ENCODE data around the gene SPDYC. TPM values are rescaled to one million over a fixed set of nuclear protein-coding genes. Genes with fewer than 3 reads are reported as not detected.

The SPDYC gene
- total RNA-seq, 1 experiment from 2014 or later: 1.2 TPM

DNA sequence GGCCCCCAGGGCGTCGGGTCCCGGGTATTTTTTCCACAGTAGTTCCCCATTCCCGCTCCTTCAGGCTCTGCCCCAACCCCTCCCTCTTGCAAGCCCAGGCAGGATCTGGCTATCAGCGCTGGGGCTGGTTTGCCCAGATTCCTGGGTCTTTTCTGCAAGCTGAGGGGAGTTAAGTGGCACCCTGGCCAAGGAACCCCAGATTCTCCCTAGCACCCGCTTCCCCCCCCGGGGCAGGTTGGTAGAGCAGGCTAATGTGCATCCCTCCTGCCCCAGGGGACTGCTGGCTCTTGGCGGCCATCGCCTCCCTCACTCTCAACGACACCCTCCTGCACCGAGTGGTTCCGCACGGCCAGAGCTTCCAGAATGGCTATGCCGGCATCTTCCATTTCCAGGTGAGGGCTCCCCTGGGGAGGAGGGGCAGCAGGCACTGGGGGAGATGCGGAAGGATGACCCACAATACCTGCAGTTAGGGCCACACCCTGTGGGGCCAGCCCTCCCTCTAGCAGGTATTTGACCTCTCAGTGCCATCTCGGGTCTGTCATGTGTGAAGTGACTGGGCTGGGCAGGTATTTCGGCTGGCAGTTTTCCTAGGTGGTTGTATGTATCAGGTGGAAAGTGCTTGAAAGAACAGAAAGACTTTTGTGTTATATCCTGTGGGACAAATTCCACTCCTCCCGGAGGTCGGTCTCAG, 13.3 kb downstream of the SPDYC start:
- Histone ChIP-seq H3K4me2 (ENCODE audit: low read length) (peak overlapping the region; percentile 97), H3K36me3 (ENCODE audit: control insufficient read depth in 1 of 2, insufficient read depth in 2 of 2, low read length in 2 of 2) (peaks cover 7 to 32% of the 10 kb centered on the region in 2 experiments; a peak in 3 of 4 replicates), H3K27me3 (ENCODE audit: insufficient read depth, low read length) (no peaks in the 10 kb centered on the region), H4K20me1 (ENCODE audit: insufficient read depth) (no peaks in the 10 kb centered on the region), H3K4me1 (ENCODE audit: control insufficient read depth in 1 of 2, insufficient read depth in 2 of 2, low read length in 2 of 2) (peaks cover 23 to 35% of the 10 kb centered on the region in 2 experiments), H2AFZ (ENCODE audit: low read depth, low read length, poor library complexity, severe bottlenecking) (no peak overlapping the region), H3K79me2 (ENCODE audit: insufficient read depth, low read length) (peaks cover 58% of the 10 kb centered on the region), H3K27ac (ENCODE audit: low read depth, low read length) (peak overlapping the region; percentile 100), H3K9ac (ENCODE audit: low read length) (peak overlapping the region; percentile 97), H3K9me3 (ENCODE audit: control insufficient read depth in 1 of 2, insufficient read depth in 1 of 2, low read depth in 1 of 2, low read length in 2 of 2) (no peaks in the 10 kb centered on the region), H3K4me3 (replicated peaks in 1 of 2; ENCODE audit: low read depth in 1 of 2, low read length in 2 of 2) (peak overlapping the region; percentile 81 to 95), H3K9me2 (ENCODE audit: insufficient read depth) (no peaks in the 10 kb centered on the region)
- ChIA-PET POLR2A (interaction anchor here (1.5 to 2.7 kb wide), 2 partner anchors 14 to 48 kb away, joined by 6 to 20 read pairs; partner anchors contain the start of genes SPDYC and SYVN1), RAD21 (ENCODE audit: low non-redundant PET in 1 of 2, low total read pairs in 2 of 2, uncharacterized antibody in 2 of 2, unreplicated experiment in 2 of 2) (no interaction called here), CTCF (no interaction called here)
- intact Hi-C loops (cut with micrococcal nuclease): loop anchor here (5.0 kb wide), 3 partner anchors 69 to 336 kb away; partner anchors contain the start of gene TM7SF2
- peak; percentile 28 for ATAC-seq
- no TSS peak for BruUV-seq (replicated peaks)
- DNase-seq (ENCODE audit: low read depth, low spot score): peak; percentile 37
- TF ChIP-seq POLR2AphosphoS5 (IDR thresholded peaks at IDR 0.05; ENCODE audit: low read depth, low read length) (peak; percentile 43; the same call in 1 of the 2 replicates), ELF1 (IDR thresholded peaks at IDR 0.05; ENCODE audit: borderline replicate concordance, low read depth) (no peak), YY1 (IDR thresholded peaks at IDR 0.05; ENCODE audit: extremely low read depth, insufficient replicate concordance, low read depth, low read length) (peak; percentile 50), CEBPB (IDR thresholded peaks at IDR 0.05; ENCODE audit: low read depth) (no peak), MAX (IDR thresholded peaks at IDR 0.05) (peak; percentile 49), SIN3A (IDR thresholded peaks at IDR 0.05; ENCODE audit: low read depth) (peak; percentile 77; the same call in 1 of the 2 replicates), SP1 (IDR thresholded peaks at IDR 0.05; ENCODE audit: low read depth) (peak; percentile 68)

DNA sequence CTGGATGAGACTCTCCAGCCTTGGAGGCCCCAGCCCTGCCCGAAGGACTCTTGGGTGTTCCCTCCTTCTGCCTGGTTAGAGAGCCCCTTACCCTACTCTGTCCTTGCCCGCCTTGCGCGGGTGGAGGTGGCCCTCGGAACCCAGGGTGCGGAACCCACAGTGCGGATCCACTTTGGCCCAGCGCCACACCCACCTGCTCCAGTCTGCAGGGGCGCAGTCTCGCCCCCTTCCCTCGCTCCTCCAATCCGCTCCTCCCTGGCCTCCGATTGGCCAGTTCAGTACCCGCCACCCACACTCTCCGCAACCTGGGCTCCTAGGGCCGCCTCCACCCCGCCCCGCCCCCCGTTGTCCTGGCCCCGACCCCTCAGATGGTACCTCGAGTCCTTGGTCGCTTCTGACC, 14.1 kb downstream of the SPDYC start:
- no peaks in the 10 kb centered on the region for H3K27me3 ChIP-seq (ENCODE audit: insufficient read depth, low read length)
- RAD21 ChIA-PET (ENCODE audit: low non-redundant PET in 1 of 2, low total read pairs in 2 of 2, uncharacterized antibody in 2 of 2, unreplicated experiment in 2 of 2): no interaction called here
- peaks cover 7 to 36% of the 10 kb centered on the region in 2 experiments; a peak in 3 of 4 replicates for H3K36me3 ChIP-seq (ENCODE audit: control insufficient read depth in 1 of 2, insufficient read depth in 2 of 2, low read length in 2 of 2)
- CTCF ChIA-PET: no interaction called here
- H3K9me2 ChIP-seq (ENCODE audit: insufficient read depth): no peaks in the 10 kb centered on the region
- no peak for ATAC-seq
- H3K4me3 ChIP-seq (replicated peaks in 1 of 2; ENCODE audit: low read depth in 1 of 2, low read length in 2 of 2): peak overlapping the region in 1 of 2 experiments; percentile 81; a peak in 2 of 4 replicates
- TF ChIP-seq POLR2A (IDR thresholded peaks at IDR 0.05; ENCODE audit: borderline replicate concordance, extremely low read depth, insufficient read depth, insufficient read length) (no peak), MAX (IDR thresholded peaks at IDR 0.05) (no peak), ELF1 (IDR thresholded peaks at IDR 0.05; ENCODE audit: borderline replicate concordance, low read depth) (no peak), JUND (IDR thresholded peaks at IDR 0.05) (no peak)
- TF ChIP-seq, protein P1, sequence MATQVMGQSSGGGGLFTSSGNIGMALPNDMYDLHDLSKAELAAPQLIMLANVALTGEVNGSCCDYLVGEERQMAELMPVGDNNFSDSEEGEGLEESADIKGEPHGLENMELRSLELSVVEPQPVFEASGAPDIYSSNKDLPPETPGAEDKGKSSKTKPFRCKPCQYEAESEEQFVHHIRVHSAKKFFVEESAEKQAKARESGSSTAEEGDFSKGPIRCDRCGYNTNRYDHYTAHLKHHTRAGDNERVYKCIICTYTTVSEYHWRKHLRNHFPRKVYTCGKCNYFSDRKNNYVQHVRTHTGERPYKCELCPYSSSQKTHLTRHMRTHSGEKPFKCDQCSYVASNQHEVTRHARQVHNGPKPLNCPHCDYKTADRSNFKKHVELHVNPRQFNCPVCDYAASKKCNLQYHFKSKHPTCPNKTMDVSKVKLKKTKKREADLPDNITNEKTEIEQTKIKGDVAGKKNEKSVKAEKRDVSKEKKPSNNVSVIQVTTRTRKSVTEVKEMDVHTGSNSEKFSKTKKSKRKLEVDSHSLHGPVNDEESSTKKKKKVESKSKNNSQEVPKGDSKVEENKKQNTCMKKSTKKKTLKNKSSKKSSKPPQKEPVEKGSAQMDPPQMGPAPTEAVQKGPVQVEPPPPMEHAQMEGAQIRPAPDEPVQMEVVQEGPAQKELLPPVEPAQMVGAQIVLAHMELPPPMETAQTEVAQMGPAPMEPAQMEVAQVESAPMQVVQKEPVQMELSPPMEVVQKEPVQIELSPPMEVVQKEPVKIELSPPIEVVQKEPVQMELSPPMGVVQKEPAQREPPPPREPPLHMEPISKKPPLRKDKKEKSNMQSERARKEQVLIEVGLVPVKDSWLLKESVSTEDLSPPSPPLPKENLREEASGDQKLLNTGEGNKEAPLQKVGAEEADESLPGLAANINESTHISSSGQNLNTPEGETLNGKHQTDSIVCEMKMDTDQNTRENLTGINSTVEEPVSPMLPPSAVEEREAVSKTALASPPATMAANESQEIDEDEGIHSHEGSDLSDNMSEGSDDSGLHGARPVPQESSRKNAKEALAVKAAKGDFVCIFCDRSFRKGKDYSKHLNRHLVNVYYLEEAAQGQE (IDR thresholded peaks at IDR 0.05; ENCODE audit: low read depth): no peak
- H3K4me1 ChIP-seq (ENCODE audit: control insufficient read depth in 1 of 2, insufficient read depth in 2 of 2, low read length in 2 of 2): peaks cover 23 to 35% of the 10 kb centered on the region in 2 experiments
- H3K27ac ChIP-seq (ENCODE audit: low read depth, low read length): peak overlapping the region; percentile 100
- POLR2A ChIA-PET: no interaction called here
- H3K79me2 ChIP-seq (ENCODE audit: insufficient read depth, low read length): peaks cover 58% of the 10 kb centered on the region
- no peak for DNase-seq (ENCODE audit: low read depth, low spot score)
- BruUV-seq (replicated peaks): no TSS peak
- no peak overlapping the region for H2AFZ ChIP-seq (ENCODE audit: low read depth, low read length, poor library complexity, severe bottlenecking)
- H4K20me1 ChIP-seq (ENCODE audit: insufficient read depth): no peaks in the 10 kb centered on the region
- intact Hi-C loops (cut with micrococcal nuclease): loop anchor here (5.0 kb wide), 3 partner anchors 68 to 337 kb away; partner anchors contain the start of gene TM7SF2
- peak overlapping the region; percentile 97 for H3K4me2 ChIP-seq (ENCODE audit: low read length)
- no peaks in the 10 kb centered on the region for H3K9me3 ChIP-seq (ENCODE audit: control insufficient read depth in 1 of 2, insufficient read depth in 1 of 2, low read depth in 1 of 2, low read length in 2 of 2)
- peak overlapping the region; percentile 97 for H3K9ac ChIP-seq (ENCODE audit: low read length)

Measured in HCT116 (cell line).